ENCODE measurements around the gene DOCK11.
"Not testable (repeated sequence)": the region's sequence is repeated elsewhere in the genome, so short reads cannot be mapped to it uniquely, and the experiment has no call there.

The DOCK11 gene

GRCh38 chrX:118715917-118716316, 220.3 kb downstream of the DOCK11 start:
- DNase-seq: not testable (repeated sequence)

- not testable (repeated sequence) for DNase-seq
Measured at GRCh38 chrX:118716833-118717232, 221.2 kb downstream of the DOCK11 start.

GRCh38 chrX:118717678-118718391, 222.2 kb downstream of the DOCK11 start:
- DNase-seq: no peak

- no peak for DNase-seq
Measured at GRCh38 chrX:118718737-118719136, 223.1 kb downstream of the DOCK11 start.

- no peak for DNase-seq
Measured at GRCh38 chrX:118720058-118720707, 224.6 kb downstream of the DOCK11 start.

- DNase-seq: no peak
Measured at GRCh38 chrX:118723376-118723775, 227.8 kb downstream of the DOCK11 start.

- DNase-seq: no peak
Measured at GRCh38 chrX:118724365-118724764, 228.8 kb downstream of the DOCK11 start.

GRCh38 chrX:118724775-118725174, 229.2 kb downstream of the DOCK11 start:
- DNase-seq: no peak

GRCh38 chrX:118726396-118726795, 230.8 kb downstream of the DOCK11 start:
- DNase-seq: no peak

GRCh38 chrX:118726887-118727685, 231.5 kb downstream of the DOCK11 start, which contains the start of gene IL13RA1:
TSS of gene IL13RA1 (plus strand) at chrX:118727606. CDS start at chrX:118727639, 33 bp downstream.
- peak; percentile 35 for DNase-seq

- DNase-seq: no peak
Measured at GRCh38 chrX:118727686-118728339, 232.2 kb downstream of the DOCK11 start.

- no peak for DNase-seq
Measured at GRCh38 chrX:118729042-118729652, 233.5 kb downstream of the DOCK11 start.

GRCh38 chrX:118730500-118731247, 235.1 kb downstream of the DOCK11 start:
- no peak for DNase-seq

- DNase-seq: not testable (repeated sequence)
Measured at GRCh38 chrX:118732551-118732950, 236.9 kb downstream of the DOCK11 start.

- no peak for DNase-seq
Measured at GRCh38 chrX:118734909-118735308, 239.3 kb downstream of the DOCK11 start.
